HEK293 (cell line): Measurements from ENCODE around the gene PPP1CA.

ENCODE experiments used
- CTCF ChIA-PET: fragments of 350-600 bp; formaldehyde crosslinking; extraction: SDS; loops from one replicate; lab custom pipeline; 2021; ENCODE audit warnings: antibody characterized with exemption; lab: Yijun Ruan, JAX
- POLR2A ChIA-PET: fragments of 300-600 bp; formaldehyde crosslinking; extraction: SDS; loops from one replicate; lab custom pipeline; 2020; ENCODE audit warnings: antibody characterized with exemption, inconsistent platforms; lab: Yijun Ruan, JAX
- H3K27ac ChIP-seq: fragments of 200-500 bp; sonication (Bioruptor generic); 2 replicates; pipeline ENCODE4 v1.5.1; 2014; ENCODE audit warnings: low read depth, low read length, control low read depth, inconsistent platforms; ENCODE audit errors: extremely low read depth
- H3K36me3 ChIP-seq, 2 experiments: fragments of 200-500 bp in 1 of 2; sonication (Bioruptor generic) in 1 of 2; 1 replicate in 1 of 2; 2 replicates in 1 of 2; pipeline ENCODE4 v1.5.1; 2014 to 2017; ENCODE audit warnings: inconsistent platforms in 2 of 2, low read length in 2 of 2; ENCODE audit not compliant: control insufficient read depth in 2 of 2, insufficient read depth in 1 of 2
- H3K4me1 ChIP-seq: fragments of 200-500 bp; sonication (Bioruptor generic); 2 replicates; pipeline ENCODE4 v1.5.1; 2014; ENCODE audit warnings: mild to moderate bottlenecking, low read length, inconsistent platforms; ENCODE audit not compliant: control insufficient read depth, insufficient read depth
- H3K4me3 ChIP-seq: 2 replicates; pipeline ENCODE4 v1.5.1; 2011; ENCODE audit warnings: low read depth, mild to moderate bottlenecking, control low read depth, low read length, moderate library complexity
- H3K9me3 ChIP-seq: fragments of 200-500 bp; sonication (Bioruptor generic); 2 replicates; pipeline ENCODE4 v1.5.1; 2014; ENCODE audit warnings: low read depth, low read length, inconsistent platforms; ENCODE audit not compliant: control insufficient read depth, insufficient read depth
- PRDM2 ChIP-seq: fragments of 450-650 bp; formaldehyde crosslinking; IDR thresholded peaks from 2 replicates; pipeline ENCODE4 v1.5.1; 2016; ENCODE audit warnings: missing biosample characterization, missing genetic modification characterization, borderline replicate concordance
- SCRT1 ChIP-seq: fragments of 450-650 bp; formaldehyde crosslinking; IDR thresholded peaks from 2 replicates; pipeline ENCODE4 v1.5.1; 2016; ENCODE audit warnings: missing biosample characterization, missing genetic modification characterization, borderline replicate concordance
- SCRT2 ChIP-seq: fragments of 450-650 bp; formaldehyde crosslinking; IDR thresholded peaks from 2 replicates; pipeline ENCODE4 v1.5.1; 2016; ENCODE audit warnings: missing biosample characterization, missing genetic modification characterization
- TSHZ1 ChIP-seq: fragments of 450-650 bp; formaldehyde crosslinking; IDR thresholded peaks from 2 replicates; pipeline ENCODE4 v1.5.1; 2016; ENCODE audit warnings: missing biosample characterization, missing genetic modification characterization, borderline replicate concordance
- ZFHX2 ChIP-seq: fragments of 450-650 bp; formaldehyde crosslinking; conservative IDR thresholded peaks from 2 replicates; pipeline ENCODE4 v1.5.1; 2016; ENCODE audit warnings: missing biosample characterization, missing genetic modification characterization
- ZNF521 ChIP-seq: fragments of 450-650 bp; formaldehyde crosslinking; IDR thresholded peaks from 2 replicates; pipeline ENCODE4 v1.5.1; 2017; ENCODE audit warnings: missing biosample characterization, mild to moderate bottlenecking, missing genetic modification characterization
- ZNF558 ChIP-seq: fragments of 450-650 bp; formaldehyde crosslinking; IDR thresholded peaks from 2 replicates; pipeline ENCODE4 v1.5.1; 2016; ENCODE audit warnings: missing biosample characterization, missing genetic modification characterization
- ZNF701 ChIP-seq: fragments of 450-650 bp; formaldehyde crosslinking; IDR thresholded peaks from 2 replicates; pipeline ENCODE4 v1.5.1; 2016; ENCODE audit warnings: missing biosample characterization, missing genetic modification characterization

PPP1CA gene

GRCh38 chr11:67365736-67366444 lies 35.8 kb downstream of the PPP1CA start:
- H3K4me1 ChIP-seq = no peaks in the 10 kb centered on the region
- TF ChIP-seq PRDM2 (tag by site-specific recombination) (no peak), ZNF521 (tag by site-specific recombination) (no peak), ZFHX2 (tag by site-specific recombination) (peak; percentile 64), ZNF558 (tag by site-specific recombination) (no peak)
- H3K36me3 ChIP-seq = no peaks in the 10 kb centered on the region
- H3K27ac ChIP-seq = no peak overlapping the region
- POLR2A ChIA-PET = interaction anchor here (2.0 kb wide), 1 partner anchor 12 kb away, joined by 4 read pairs; no protein-coding TSS in a partner anchor
- no peaks in the 10 kb centered on the region for H3K9me3 ChIP-seq
- H3K4me3 ChIP-seq = no peak overlapping the region
- CTCF ChIA-PET = interaction anchor here (0.7 to 30.4 kb wide), 5 partner anchors 9 to 20 kb away, joined by 3 to 898 read pairs (median 15); partner anchors contain the start of genes CLCF1 and RAD9A

GRCh38 chr11:67364783-67365722 lies 36.6 kb downstream of the PPP1CA start:
- no peak for TF ChIP-seq ZNF701 (tag by site-specific recombination)
- TF ChIP-seq SCRT2 = peak; percentile 90
- no peak for TF ChIP-seq TSHZ1 (tag by site-specific recombination)
- TF ChIP-seq SCRT1 (tag by site-specific recombination) = peak; percentile 79; the same call in 1 of the 2 replicates
- TF ChIP-seq, all 188 proteins: peak for 2
- no peak overlapping the region for H3K4me3 ChIP-seq
- no peak overlapping the region for H3K27ac ChIP-seq
- H3K9me3 ChIP-seq = no peaks in the 10 kb centered on the region
- H3K4me1 ChIP-seq = no peaks in the 10 kb centered on the region
- H3K36me3 ChIP-seq = no peaks in the 10 kb centered on the region
- ChIA-PET POLR2A (interaction anchor here (1.5 to 2.0 kb wide), 2 partner anchors 11 to 17 kb away, joined by 3 to 4 read pairs; no protein-coding TSS in a partner anchor), CTCF (interaction anchor here (0.7 to 30.4 kb wide), 3 partner anchors 10 to 16 kb away, joined by 3 to 898 read pairs (median 15); partner anchors contain the start of genes CLCF1 and RAD9A)
